Cerebellar cortex (tissue), 1 donor: ENCODE data around the gene TNFRSF9.
"Not testable (repeated sequence)": the region's sequence is repeated elsewhere in the genome, so short reads cannot be mapped to it uniquely, and the experiment has no call there.

ENCODE experiments used
- DNase-seq: peaks from one replicate; pipeline ENCODE4 v3.0.0-alpha.2; 2015; ENCODE audit warnings: low spot score

TNFRSF9 gene

GRCh38 chr1:7940745-7941436 lies at the start of gene TNFRSF9:
Gene TNFRSF9 (minus strand): TSS chr1:7940839. CDS start chr1:7939994, 845 bp downstream.
- no peak for DNase-seq

GRCh38 chr1:7989762-7990428 lies 49.3 kb upstream of the TNFRSF9 start:
- DNase-seq = no peak

GRCh38 chr1:7988576-7988975 lies 47.9 kb upstream of the TNFRSF9 start:
- no peak for DNase-seq

- no peak for DNase-seq
These were observed 46.9 kb upstream of the TNFRSF9 start for GRCh38 chr1:7987528-7987927.

GRCh38 chr1:7985851-7986612 lies 45.4 kb upstream of the TNFRSF9 start:
- DNase-seq = no peak

GRCh38 chr1:7984811-7985210 lies 44.2 kb upstream of the TNFRSF9 start:
- no peak for DNase-seq

GRCh38 chr1:7983086-7983778 lies 42.6 kb upstream of the TNFRSF9 start:
- no peak for DNase-seq

GRCh38 chr1:7980984-7981383 lies 40.3 kb upstream of the TNFRSF9 start:
- no peak for DNase-seq

- peak; percentile 96 for DNase-seq
These were observed 34.7 kb upstream of the TNFRSF9 start for GRCh38 chr1:7975212-7975865.

GRCh38 chr1:7973086-7973485 lies 32.4 kb upstream of the TNFRSF9 start:
- DNase-seq = no peak

GRCh38 chr1:7972285-7972684 lies 31.6 kb upstream of the TNFRSF9 start:
- no peak for DNase-seq

GRCh38 chr1:7971024-7971423 lies 30.4 kb upstream of the TNFRSF9 start:
- no peak for DNase-seq

- DNase-seq = no peak
These were observed 29.6 kb upstream of the TNFRSF9 start for GRCh38 chr1:7970246-7970645.

GRCh38 chr1:7967651-7968050 lies 27.0 kb upstream of the TNFRSF9 start:
- DNase-seq = no peak

GRCh38 chr1:7967196-7967595 lies 26.6 kb upstream of the TNFRSF9 start:
- peak; percentile 85 for DNase-seq

- DNase-seq = peak; percentile 57
These were observed 23.8 kb upstream of the TNFRSF9 start for GRCh38 chr1:7964476-7964875.

- not testable (repeated sequence) for DNase-seq
These were observed 23.2 kb upstream of the TNFRSF9 start for GRCh38 chr1:7963841-7964240.

- DNase-seq = not testable (repeated sequence)
These were observed 22.7 kb upstream of the TNFRSF9 start for GRCh38 chr1:7963378-7963730.

- DNase-seq = no peak
These were observed 22.2 kb upstream of the TNFRSF9 start for GRCh38 chr1:7962636-7963377.

- no peak for DNase-seq
These were observed 21.3 kb upstream of the TNFRSF9 start for GRCh38 chr1:7962014-7962335.
